ENCODE data around the gene MAP3K2. TPM values are rescaled to one million over a fixed set of nuclear protein-coding genes. Genes with fewer than 3 reads are reported as not detected.

MAP3K2 gene
- total RNA-seq, 4 donors from 2014 or later, result 25.9 to 98.4 (median 75.0) TPM

GRCh38 chr2:127275356-127275755 lies 112.4 kb downstream of the MAP3K2 start:
- Histone ChIP-seq H3K4me1 (no peaks in the 10 kb centered on the region), H3K36me3 (no peaks in the 10 kb centered on the region), H3K27ac (no peak overlapping the region), H3K27me3 (no peaks in the 10 kb centered on the region), H3K4me3 (no peak overlapping the region), H3K9me3 (no peaks in the 10 kb centered on the region)
- TF ChIP-seq POLR2A (IDR thresholded peaks at IDR 0.05) (no peak), CTCF (IDR thresholded peaks at IDR 0.05) (no peak)
- intact Hi-C loops (cut with DNase I; ENCODE audit: low total_unique reads), result no loop called here
- no peak for DNase-seq

GRCh38 chr2:127270663-127271062 lies 117.1 kb downstream of the MAP3K2 start:
- intact Hi-C loops (cut with DNase I; ENCODE audit: low total_unique reads), result no loop called here
- H3K9me3 ChIP-seq, result no peaks in the 10 kb centered on the region
- no peak for DNase-seq
- H3K4me3 ChIP-seq, result no peak overlapping the region
- TF ChIP-seq CTCF (IDR thresholded peaks at IDR 0.05), result no peak
- TF ChIP-seq POLR2A (IDR thresholded peaks at IDR 0.05), result no peak
- no peak overlapping the region for H3K27ac ChIP-seq
- H3K27me3 ChIP-seq, result no peaks in the 10 kb centered on the region
- no peaks in the 10 kb centered on the region for H3K4me1 ChIP-seq
- no peaks in the 10 kb centered on the region for H3K36me3 ChIP-seq

- H3K4me3 ChIP-seq, result no peak overlapping the region
- H3K9me3 ChIP-seq, result no peaks in the 10 kb centered on the region
- no peaks in the 10 kb centered on the region for H3K27me3 ChIP-seq
- no peaks in the 10 kb centered on the region for H3K36me3 ChIP-seq
- DNase-seq, result no peak
- no peak overlapping the region for H3K27ac ChIP-seq
- TF ChIP-seq CTCF (IDR thresholded peaks at IDR 0.05) (no peak), POLR2A (IDR thresholded peaks at IDR 0.05) (no peak)
- intact Hi-C loops (cut with DNase I; ENCODE audit: low total_unique reads), result no loop called here
- H3K4me1 ChIP-seq, result no peaks in the 10 kb centered on the region
Observed at GRCh38 chr2:127261804-127262406, 125.9 kb downstream of the MAP3K2 start.

GRCh38 chr2:127259355-127259754 lies 128.4 kb downstream of the MAP3K2 start:
- Histone ChIP-seq H3K4me3 (no peak overlapping the region), H3K9me3 (no peaks in the 10 kb centered on the region), H3K27ac (no peak overlapping the region), H3K36me3 (no peaks in the 10 kb centered on the region), H3K4me1 (no peaks in the 10 kb centered on the region), H3K27me3 (no peaks in the 10 kb centered on the region)
- no peak for DNase-seq
- no peak for TF ChIP-seq POLR2A (IDR thresholded peaks at IDR 0.05)
- no peak for TF ChIP-seq CTCF (IDR thresholded peaks at IDR 0.05)
- intact Hi-C loops (cut with DNase I; ENCODE audit: low total_unique reads), result no loop called here

- H3K36me3 ChIP-seq, result no peaks in the 10 kb centered on the region
- intact Hi-C loops (cut with DNase I; ENCODE audit: low total_unique reads), result no loop called here
- no peak overlapping the region for H3K27ac ChIP-seq
- no peaks in the 10 kb centered on the region for H3K4me1 ChIP-seq
- no peak for DNase-seq
- no peaks in the 10 kb centered on the region for H3K27me3 ChIP-seq
- H3K9me3 ChIP-seq, result no peaks in the 10 kb centered on the region
- TF ChIP-seq POLR2A (IDR thresholded peaks at IDR 0.05) (no peak), CTCF (IDR thresholded peaks at IDR 0.05) (no peak)
- H3K4me3 ChIP-seq, result no peak overlapping the region
Observed at GRCh38 chr2:127256866-127257265, 130.9 kb downstream of the MAP3K2 start.

All from uterus (tissue), 4 donors.